DMS153 (cell line): ENCODE data around the gene VCL.

Source experiments
- DNase-seq: peaks from one replicate; lab custom pipeline; 2025; lab: John Stamatoyannopoulos, UW

Gene VCL

GRCh38 chr10:74076961-74077360, 79.0 kb downstream of the VCL start:
- DNase-seq, result no peak

DNA sequence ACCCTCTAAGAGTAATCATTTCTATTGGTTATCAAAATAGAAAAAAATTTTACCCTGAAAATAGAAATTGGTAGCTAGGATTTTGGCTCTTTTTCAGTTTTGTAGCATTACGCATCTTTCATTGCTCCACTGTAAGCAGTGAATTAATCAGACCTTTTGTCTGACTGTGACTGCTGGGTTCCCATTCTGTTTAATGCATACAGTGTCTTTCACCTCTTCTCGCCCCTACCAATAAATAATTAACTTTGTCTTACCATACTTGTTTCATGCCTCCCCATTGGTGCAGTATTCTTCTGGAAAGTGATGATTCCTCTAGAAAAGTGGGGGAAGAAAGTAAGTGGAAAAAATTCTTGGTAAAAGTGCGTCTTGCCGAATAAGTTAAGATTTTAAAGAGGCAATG, 79.5 kb downstream of the VCL start:
- DNase-seq, result no peak

GRCh38 chr10:74078037-74078436, 80.1 kb downstream of the VCL start:
- no peak for DNase-seq

DNA sequence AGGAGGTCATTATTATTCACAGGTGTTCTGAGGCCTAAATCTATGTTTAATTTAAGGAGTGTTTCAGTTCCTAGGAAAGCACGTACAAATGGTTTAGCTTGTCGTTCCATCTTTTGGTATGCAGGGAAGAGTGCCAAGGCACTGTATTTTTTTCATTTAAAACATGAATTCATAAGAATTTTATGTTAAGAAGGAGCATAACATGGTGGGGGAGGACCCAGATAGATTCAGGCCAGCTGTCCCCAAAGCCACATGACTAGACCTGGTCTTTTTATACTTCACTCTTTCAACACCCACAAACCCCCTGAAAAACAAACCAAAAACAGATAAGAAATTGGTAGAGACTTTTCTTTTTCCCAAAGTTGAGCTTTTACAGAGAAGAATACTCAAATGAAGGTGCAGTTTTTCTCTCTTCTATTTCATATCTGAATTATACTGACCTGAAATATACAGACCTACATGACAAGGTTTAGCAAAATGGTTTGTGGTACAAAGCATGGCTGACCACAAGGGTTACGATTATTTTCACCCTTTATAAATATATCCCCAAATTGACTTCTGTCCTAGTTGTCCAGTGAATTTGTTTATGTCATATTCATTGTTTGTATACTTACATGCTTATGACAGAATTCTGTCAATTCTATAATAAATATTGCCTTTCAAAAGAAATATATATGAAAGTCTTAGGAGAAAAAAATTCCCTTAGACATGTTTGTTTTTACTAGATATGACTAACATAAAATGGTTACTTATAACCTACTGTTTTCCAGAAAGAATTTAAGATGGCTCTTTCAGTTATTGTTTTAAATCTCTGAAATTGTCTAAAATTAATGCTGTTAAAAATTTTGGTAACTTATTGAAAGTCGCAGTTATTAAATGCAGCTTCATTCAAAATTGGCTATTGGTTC, 81.4 kb downstream of the VCL start:
- DNase-seq, result no peak

DNA sequence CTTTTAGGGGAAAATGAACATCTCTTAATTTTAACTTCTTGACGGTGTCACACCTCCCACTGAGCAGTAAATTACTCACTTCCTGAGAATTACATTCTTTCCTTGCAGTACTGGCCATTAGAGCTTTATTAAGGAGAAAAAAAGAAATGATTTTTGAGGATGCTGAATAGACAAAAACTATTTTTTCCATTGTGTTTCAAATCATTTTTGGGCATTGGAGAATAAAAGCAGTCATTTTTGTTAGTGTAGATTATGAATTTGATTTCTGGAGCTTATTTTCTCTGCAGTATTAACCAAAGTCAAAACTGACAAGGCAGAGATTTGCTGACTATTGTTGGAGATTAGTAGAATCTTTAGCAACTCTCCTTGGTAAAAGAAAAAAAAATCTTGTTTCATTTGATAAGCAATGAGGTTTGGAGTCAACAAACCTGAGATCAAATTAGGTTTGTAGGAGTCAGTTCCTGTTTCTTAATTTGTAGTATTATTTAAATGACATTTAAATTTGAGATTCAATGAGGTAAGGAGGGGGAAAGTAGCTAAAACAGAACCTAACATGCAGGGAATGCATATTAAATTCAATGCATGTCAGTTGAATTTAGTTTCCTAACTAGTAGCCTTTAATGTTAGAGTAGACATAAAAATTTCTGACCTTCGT, 82.1 kb downstream of the VCL start:
- no peak for DNase-seq

DNA sequence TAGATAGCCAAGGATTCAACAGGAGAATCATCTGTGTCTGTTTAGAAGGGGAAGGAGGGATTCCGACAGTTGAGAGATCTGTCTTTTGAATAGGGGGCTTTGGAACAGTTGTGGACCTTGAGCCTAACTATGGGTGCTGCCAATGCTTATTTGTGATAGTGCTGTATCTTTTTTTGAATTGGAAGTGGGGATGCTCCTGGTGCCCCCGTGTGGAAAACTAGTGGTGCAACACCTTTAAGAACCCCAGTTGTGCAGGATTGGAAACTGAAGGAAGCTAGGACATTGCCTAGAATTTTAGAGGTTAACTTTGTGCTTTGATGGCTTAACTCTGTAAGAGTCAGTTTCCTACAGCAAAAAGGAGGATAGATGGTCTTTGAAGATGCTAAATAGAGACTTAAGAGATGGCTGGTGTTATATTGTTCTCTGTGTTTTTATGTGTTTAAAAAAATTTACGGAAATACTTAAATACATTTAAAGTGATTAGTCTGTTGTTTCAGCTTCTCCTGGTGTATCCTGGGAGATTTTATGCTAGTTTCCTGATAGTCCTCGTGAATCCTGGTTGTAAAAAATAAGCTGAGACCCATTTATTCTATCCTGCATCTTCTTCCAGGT, 83.4 kb downstream of the VCL start:
- peak; percentile 36 for DNase-seq

GRCh38 chr10:74081941-74082718, 84.2 kb downstream of the VCL start:
- no peak for DNase-seq

GRCh38 chr10:74083304-74083703, 85.4 kb downstream of the VCL start:
- DNase-seq, result no peak

DNA sequence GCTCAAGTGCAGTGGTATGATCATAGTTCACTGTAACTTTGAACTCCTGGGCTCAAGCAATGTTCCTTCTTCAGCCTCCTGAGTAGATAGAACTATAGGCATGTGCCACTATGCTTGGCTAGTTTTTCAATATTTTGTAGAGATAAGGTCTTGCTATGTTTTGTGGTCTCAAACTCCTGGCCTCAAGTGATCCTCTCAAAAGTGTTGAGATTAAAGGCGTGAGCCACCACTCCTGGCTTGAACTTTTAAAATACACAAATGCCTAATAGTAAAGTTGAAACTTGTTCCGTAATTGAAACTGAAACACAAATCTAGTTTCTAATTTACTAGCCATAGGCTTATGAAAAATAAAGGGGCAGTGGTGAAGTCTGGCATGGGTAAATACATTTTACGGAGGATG, 87.0 kb downstream of the VCL start:
- no peak for DNase-seq

GRCh38 chr10:74086317-74086716, 88.4 kb downstream of the VCL start:
- no peak for DNase-seq

GRCh38 chr10:74088722-74089121, 90.8 kb downstream of the VCL start:
- no peak for DNase-seq

- DNase-seq, result no peak
Measured at GRCh38 chr10:74092372-74092771, 94.5 kb downstream of the VCL start.

DNA sequence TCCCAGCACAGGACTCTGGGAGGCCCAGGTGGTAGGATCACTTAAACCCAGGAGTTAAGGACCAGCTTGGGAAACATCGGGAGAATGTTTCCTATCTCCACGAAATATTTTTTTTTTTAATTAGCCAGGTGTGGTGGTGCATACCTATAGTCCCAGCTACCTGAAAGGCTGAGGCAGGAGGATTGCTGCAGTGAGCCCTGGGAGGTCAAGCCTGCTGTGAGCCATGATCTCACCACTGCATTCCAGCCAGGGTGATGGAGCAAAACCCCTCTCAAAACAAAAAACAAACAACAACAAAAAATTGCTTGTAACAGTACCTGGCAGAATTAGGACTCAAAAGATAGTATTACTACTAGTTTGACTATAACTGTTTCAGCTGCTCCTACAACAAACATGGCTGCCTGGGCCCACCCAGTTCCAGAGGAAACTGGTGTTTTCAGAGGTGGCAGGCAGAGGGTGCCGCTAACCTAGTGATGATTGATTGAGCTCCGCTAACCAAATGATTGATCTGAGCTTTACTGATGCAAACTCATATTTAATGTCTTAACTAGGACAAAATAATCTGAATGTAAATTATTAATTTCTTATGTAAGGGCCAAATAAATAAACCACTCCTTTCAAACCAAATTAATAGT, 95.7 kb downstream of the VCL start:
- DNase-seq, result no peak

- DNase-seq, result no peak
Measured at GRCh38 chr10:74094231-74094630, 96.3 kb downstream of the VCL start.

DNA sequence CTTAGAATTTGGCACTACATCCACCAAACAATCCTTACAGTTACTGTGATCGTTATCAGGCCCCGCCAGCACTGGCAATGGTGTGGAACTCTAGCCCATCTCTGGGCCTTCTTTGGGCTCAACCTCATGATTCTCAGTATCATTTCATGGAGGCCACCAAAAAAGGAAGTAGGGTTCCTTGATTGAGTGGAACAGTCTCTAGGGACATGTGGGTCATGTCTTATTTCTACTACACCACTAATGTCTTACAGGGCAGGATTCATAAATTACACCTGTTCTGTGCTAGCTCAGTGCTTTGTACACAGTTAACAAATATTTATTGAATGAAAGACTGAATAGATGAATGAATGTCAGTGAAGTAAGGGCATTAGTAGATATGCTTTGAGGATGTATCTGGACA, 98.9 kb downstream of the VCL start:
- no peak for DNase-seq

DNA sequence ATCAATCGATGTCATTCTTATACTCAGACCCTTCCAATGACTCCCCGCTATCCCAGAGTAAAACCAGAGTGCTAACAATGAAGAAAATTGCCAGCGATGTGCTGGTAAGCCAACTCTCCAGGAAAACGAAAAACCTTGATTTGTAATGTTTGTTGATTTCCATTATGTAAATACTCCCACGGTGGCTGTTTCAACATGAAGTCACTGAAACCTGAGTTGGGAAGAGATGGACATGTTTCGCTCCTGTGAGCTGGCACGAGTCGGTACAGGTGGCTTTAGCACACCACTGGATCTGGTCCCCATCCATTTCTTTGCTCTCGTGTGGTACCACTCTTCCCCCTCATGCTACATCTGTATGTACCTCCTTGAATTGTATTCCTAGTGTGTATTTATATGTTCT, 99.9 kb downstream of the VCL start:
- DNase-seq, result no peak

DNA sequence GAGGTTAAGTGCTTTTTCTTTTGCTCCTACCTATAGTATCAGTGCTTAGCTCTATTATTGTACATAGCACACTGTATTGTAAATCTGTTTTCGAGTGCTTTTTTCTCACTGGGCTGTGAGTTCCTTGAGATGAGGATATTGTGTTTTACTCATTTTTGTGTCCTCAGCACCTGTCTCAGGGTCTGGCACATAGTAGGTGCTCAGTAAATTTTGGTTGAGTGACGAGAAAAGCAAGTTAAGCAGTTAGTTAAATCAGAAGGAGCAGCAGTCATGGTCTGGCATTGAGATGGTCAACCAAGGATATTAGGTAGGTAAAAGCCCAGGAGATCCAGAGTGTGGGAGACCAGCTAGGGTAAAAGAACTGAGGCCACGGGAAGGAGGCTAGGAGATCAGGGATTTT, 101.5 kb downstream of the VCL start:
- no peak for DNase-seq

- no peak for DNase-seq
Measured at GRCh38 chr10:74099836-74100235, 101.9 kb downstream of the VCL start.

DNA sequence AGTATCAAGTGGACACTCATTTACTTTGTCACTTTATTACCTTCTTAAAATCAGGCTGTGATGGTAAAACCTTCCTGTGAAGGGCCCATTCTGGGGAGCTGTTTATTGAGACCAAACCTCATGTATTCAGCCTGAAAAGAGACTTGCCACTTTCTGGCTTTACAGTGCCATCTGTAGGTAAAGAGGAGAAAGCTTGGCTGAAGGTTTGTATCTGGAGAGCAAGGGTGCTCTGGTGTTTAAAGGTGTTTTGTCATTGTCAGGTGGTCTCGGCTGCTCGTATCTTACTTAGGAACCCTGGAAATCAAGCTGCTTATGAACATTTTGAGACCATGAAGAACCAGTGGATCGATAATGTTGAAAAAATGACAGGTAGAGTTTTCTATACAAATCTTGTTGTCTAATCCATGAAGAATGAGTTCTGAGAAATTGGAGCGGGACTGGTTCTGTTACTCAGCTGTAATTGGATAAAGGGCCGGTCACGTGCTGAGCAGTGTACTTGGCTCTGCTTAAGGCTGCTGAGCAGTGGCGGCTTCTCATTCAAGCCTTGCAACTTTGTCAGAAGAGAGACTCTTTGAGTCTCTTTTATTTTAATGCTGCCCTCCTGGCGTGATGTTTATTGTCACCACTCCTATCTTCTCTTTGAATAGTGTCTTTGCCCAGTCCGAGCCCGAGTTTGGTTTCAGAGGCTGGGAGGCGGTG, 105.8 kb downstream of the VCL start:
- no peak for DNase-seq

- DNase-seq, result no peak
Measured at GRCh38 chr10:74104480-74104879, 106.6 kb downstream of the VCL start.

- no peak for DNase-seq
Measured at GRCh38 chr10:74104996-74105395, 107.1 kb downstream of the VCL start.
